Activated CD8-positive, alpha-beta memory T cell treated with anti-CD3 and anti-CD28 coated beads for 36 hours (primary cell): Measurements from ENCODE around the gene CDH13. TPM values are rescaled to one million over a fixed set of nuclear protein-coding genes. Genes with fewer than 3 reads are reported as not detected.

Source experiments
- CTCF ChIA-PET: fragments of 350-600 bp; sonication (Branson Sonifier 250); formaldehyde crosslinking; loops from one replicate; lab custom pipeline; 2021; ENCODE audit warnings: antibody characterized with exemption; lab: Charles Lee
- POLR2A ChIA-PET: fragments of 350-600 bp; sonication (Branson Sonifier 250); formaldehyde crosslinking; loops from one replicate; lab custom pipeline; 2021; ENCODE audit warnings: antibody characterized with exemption; lab: Charles Lee
- total RNA-seq, 2 experiments: library from RNA; stranded (reverse); gene quantifications; one replicate each; pipeline ENCODE4 v1.2.3, GENCODE V29; 2021

The CDH13 gene
- total RNA-seq, 2 experiments from 2014 or later = not detected

GRCh38 chr16:83271123-83271522 is 644.4 kb downstream of the CDH13 start:
- CTCF ChIA-PET = no interaction called here
- POLR2A ChIA-PET = no interaction called here

- CTCF ChIA-PET = no interaction called here
- POLR2A ChIA-PET = no interaction called here
Measured at GRCh38 chr16:83271970-83272575, 645.3 kb downstream of the CDH13 start.

GRCh38 chr16:83272843-83273242 is 646.1 kb downstream of the CDH13 start:
- ChIA-PET CTCF (no interaction called here), POLR2A (no interaction called here)

GRCh38 chr16:83273504-83274173 is 646.9 kb downstream of the CDH13 start:
- ChIA-PET CTCF (no interaction called here), POLR2A (interaction anchor here (0.5 kb wide), 1 partner anchor 36 kb away, joined by 3 read pairs; no protein-coding TSS in a partner anchor)

- CTCF ChIA-PET = no interaction called here
- POLR2A ChIA-PET = no interaction called here
Measured at GRCh38 chr16:83279251-83279650, 652.5 kb downstream of the CDH13 start.

GRCh38 chr16:83285921-83286320 is 659.2 kb downstream of the CDH13 start:
- POLR2A ChIA-PET = no interaction called here
- CTCF ChIA-PET = no interaction called here

- CTCF ChIA-PET = no interaction called here
Measured at GRCh38 chr16:83296505-83296904, 669.7 kb downstream of the CDH13 start.

GRCh38 chr16:83298541-83298940 is 671.8 kb downstream of the CDH13 start:
- ChIA-PET CTCF (no interaction called here), POLR2A (no interaction called here)

More at GRCh38 chr16:83296505-83296904, 669.7 kb downstream of the CDH13 start:
- POLR2A ChIA-PET = no interaction called here

GRCh38 chr16:83300326-83300725 is 673.6 kb downstream of the CDH13 start:
- ChIA-PET CTCF (no interaction called here), POLR2A (no interaction called here)

- CTCF ChIA-PET = no interaction called here
- POLR2A ChIA-PET = no interaction called here
Measured at GRCh38 chr16:83301971-83302370, 675.2 kb downstream of the CDH13 start.

- ChIA-PET CTCF (no interaction called here), POLR2A (no interaction called here)
Measured at GRCh38 chr16:83302853-83303252, 676.1 kb downstream of the CDH13 start.

- ChIA-PET POLR2A (no interaction called here), CTCF (no interaction called here)
Measured at GRCh38 chr16:83305092-83305491, 678.3 kb downstream of the CDH13 start.

- CTCF ChIA-PET = no interaction called here
- POLR2A ChIA-PET = no interaction called here
Measured at GRCh38 chr16:83306961-83307593, 680.3 kb downstream of the CDH13 start.

- POLR2A ChIA-PET = no interaction called here
- CTCF ChIA-PET = no interaction called here
Measured at GRCh38 chr16:83307594-83307992, 680.8 kb downstream of the CDH13 start.

GRCh38 chr16:83308414-83308813 is 681.6 kb downstream of the CDH13 start:
- ChIA-PET CTCF (interaction anchor here (0.6 kb wide), 1 partner anchor 29 kb away, joined by 4 read pairs; no protein-coding TSS in a partner anchor), POLR2A (no interaction called here)

GRCh38 chr16:83310816-83311215 is 684.0 kb downstream of the CDH13 start:
- ChIA-PET CTCF (no interaction called here), POLR2A (no interaction called here)

- CTCF ChIA-PET = no interaction called here
- POLR2A ChIA-PET = no interaction called here
Measured at GRCh38 chr16:83312015-83312717, 685.4 kb downstream of the CDH13 start.

- POLR2A ChIA-PET = no interaction called here
- CTCF ChIA-PET = no interaction called here
Measured at GRCh38 chr16:83312718-83313245, 686.0 kb downstream of the CDH13 start.

- ChIA-PET CTCF (no interaction called here), POLR2A (no interaction called here)
Measured at GRCh38 chr16:83315271-83315670, 688.5 kb downstream of the CDH13 start.

- ChIA-PET CTCF (no interaction called here), POLR2A (no interaction called here)
Measured at GRCh38 chr16:83316458-83316857, 689.7 kb downstream of the CDH13 start.
